Amygdala (tissue), 56 donors: ENCODE data around the gene COBLL1.

ENCODE experiments used
- DNase-seq, 56 donors: peaks; one replicate each; lab custom pipeline; 2025; lab: John Stamatoyannopoulos, UW

The COBLL1 gene

DNA sequence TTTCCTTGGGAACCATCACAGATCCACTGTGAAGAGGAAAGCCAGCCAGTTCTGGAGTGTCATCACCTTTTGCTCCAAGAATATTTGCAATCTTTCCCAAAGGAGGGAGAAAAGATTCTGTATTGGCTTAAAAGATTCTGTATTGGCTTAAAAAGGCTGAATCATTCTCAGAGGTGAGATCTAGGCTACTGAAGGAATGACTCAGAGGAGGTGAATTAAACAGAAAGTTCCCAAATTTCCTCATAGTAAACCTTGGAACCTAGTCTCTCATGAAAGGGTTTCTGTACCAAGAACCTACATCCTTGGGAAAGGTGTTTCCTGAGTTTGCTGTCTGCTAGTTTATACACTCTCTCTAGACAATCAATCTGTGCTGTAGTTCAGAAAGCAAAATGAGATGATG is 186.3 kb downstream of the COBLL1 start:
- DNase-seq, result no peak

DNA sequence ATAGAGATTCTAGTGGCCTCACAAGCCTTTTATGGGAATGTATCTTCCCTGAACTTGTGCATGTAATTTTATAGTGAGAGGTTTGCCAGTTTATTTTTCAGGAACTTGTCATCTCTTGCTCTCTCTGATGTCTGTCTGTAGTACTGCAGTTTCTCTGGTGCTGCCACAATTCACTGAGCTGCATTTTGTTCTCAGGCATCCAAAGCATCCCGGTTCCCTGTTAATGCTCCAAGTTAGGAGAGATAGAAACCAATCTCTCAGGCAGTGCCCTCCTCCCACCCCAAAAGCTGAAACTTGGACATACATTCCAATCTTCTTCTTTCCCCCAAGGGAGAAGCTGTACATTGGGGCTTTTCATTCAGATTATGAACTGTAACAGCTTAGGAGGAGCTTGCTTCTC is 190.3 kb downstream of the COBLL1 start:
- DNase-seq, result no peak

DNA sequence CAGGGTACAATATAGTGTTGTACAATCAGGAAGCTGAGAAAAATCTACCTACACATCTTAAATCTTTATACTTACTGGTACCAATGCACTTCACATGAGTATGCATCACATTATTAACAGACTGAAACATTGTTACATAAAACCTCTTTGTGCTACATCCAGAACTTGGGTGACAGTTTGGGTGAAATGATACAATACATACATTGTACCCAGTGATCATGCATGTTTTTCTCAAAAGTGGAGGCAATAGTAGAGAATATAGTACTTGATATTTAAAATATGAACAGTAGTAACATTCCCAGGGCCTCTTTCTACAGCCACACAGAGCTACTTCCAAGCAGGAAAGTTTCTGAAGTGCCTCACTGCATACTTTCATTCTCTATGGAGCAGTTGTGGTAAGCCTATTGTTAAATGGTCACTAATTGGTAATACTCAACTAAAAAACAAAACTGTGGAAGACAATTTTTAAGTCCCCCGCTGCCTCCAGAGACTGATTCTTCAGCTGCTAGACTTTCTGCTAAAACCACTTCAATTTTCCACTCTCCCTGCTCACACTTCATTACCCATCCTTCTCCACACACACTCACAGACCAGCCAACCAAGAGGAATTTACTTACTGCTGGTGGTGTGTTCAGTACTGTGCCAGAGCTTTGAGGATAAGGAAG is 197.5 kb downstream of the COBLL1 start:
- DNase-seq, result no peak

DNA sequence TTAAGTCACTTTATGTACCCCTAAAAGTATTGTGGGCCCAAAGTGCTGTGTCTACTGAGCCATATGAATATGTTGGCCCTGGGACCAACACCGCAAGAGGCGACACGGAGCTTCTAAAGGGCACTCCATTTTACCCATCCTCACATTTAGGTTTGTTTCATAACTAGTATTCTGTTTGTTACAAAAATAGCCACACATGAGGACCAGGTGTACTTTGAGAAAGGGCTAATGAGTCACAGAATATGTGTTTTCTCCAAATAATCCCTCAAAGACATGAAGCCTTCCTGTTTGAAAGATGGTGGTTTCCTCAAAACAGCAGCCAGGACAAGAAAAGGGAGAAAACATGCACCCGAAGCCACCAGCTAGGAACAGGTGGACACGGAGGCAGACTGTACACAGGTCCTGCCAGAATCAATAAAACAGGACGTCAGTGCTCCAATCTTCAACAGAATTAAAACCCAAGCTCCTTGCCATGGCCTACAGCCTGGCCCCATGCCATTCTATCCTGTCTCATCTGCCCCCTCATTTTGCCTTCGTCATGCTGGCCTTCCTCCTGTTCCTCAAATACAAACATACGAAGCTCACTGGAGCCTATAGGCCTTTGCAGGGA is 198.6 kb downstream of the COBLL1 start:
- DNase-seq, result no peak

DNA sequence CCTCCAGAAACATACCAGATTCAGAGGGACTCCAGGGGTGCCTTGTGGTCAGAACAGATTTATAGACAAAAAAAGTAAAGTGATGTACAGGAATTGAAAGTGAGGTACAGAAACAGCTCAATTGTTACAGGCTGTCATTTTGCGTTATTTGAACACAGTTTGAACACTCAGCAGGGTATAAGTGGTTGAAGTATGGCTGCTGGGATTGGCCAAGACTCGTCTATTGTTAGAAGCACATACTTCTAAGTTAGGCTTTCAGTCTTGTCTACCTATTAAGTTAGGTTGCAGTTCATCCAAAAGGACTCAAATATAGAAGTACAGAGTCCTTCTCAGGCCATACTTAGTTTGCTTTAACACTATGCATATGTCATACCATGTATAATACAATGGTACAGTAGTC is 199.4 kb downstream of the COBLL1 start:
- DNase-seq, result no peak
